ENCODE measurements around the gene TFIP11. TPM values are rescaled to one million over a fixed set of nuclear protein-coding genes. Genes with fewer than 3 reads are reported as not detected.

The TFIP11 gene
- total and polyA plus RNA-seq, 9 of the 15 experiments (the other 6 are each of a cell fraction or from before 2014, with no cell fraction given): 11.5 to 38.1 (median 25.2) TPM

GRCh38 chr22:26448334-26448733 is 63.9 kb downstream of the TFIP11 start (continued):
- TF ChIP-seq, protein P1, sequence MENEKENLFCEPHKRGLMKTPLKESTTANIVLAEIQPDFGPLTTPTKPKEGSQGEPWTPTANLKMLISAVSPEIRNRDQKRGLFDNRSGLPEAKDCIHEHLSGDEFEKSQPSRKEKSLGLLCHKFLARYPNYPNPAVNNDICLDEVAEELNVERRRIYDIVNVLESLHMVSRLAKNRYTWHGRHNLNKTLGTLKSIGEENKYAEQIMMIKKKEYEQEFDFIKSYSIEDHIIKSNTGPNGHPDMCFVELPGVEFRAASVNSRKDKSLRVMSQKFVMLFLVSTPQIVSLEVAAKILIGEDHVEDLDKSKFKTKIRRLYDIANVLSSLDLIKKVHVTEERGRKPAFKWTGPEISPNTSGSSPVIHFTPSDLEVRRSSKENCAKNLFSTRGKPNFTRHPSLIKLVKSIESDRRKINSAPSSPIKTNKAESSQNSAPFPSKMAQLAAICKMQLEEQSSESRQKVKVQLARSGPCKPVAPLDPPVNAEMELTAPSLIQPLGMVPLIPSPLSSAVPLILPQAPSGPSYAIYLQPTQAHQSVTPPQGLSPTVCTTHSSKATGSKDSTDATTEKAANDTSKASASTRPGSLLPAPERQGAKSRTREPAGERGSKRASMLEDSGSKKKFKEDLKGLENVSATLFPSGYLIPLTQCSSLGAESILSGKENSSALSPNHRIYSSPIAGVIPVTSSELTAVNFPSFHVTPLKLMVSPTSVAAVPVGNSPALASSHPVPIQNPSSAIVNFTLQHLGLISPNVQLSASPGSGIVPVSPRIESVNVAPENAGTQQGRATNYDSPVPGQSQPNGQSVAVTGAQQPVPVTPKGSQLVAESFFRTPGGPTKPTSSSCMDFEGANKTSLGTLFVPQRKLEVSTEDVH (IDR thresholded peaks at IDR 0.05; ENCODE audit: low read depth, partially characterized antibody): no peak

GRCh38 chr22:26447584-26448329 is 64.5 kb downstream of the TFIP11 start:
- POLR2A ChIA-PET: interaction anchor here (1.0 to 1.5 kb wide), 2 partner anchors 17 to 34 kb away, joined by 4 to 5 read pairs; no protein-coding TSS in a partner anchor
- H3K9me1 ChIP-seq (ENCODE audit: control insufficient read depth, insufficient read depth, low read length): no peaks in the 10 kb centered on the region
- no peak overlapping the region for H3K4me2 ChIP-seq (ENCODE audit: insufficient read depth, low read length)
- no peak overlapping the region; a peak in 2 of 4 replicates for H3K9ac ChIP-seq (ENCODE audit: insufficient read depth in 1 of 2, low read depth in 2 of 2, low read length in 2 of 2)
- in situ Hi-C loops (cut with MboI): no loop called here
- peaks cover 0 to 3% of the 10 kb centered on the region in 2 experiments; a peak in 3 of 5 replicates for H3K4me1 ChIP-seq (replicated peaks in 1 of 2; ENCODE audit: control insufficient read depth in 2 of 2, insufficient read depth in 2 of 2, low read length in 2 of 2)
- H2AFZ ChIP-seq (ENCODE audit: low read depth, low read length): no peak overlapping the region
- H3K79me2 ChIP-seq (ENCODE audit: control insufficient read depth, insufficient read depth, low read length): no peaks in the 10 kb centered on the region
- H4K20me1 ChIP-seq (replicated peaks; ENCODE audit: control insufficient read depth, insufficient read depth, low read length): no peaks in the 10 kb centered on the region
- no TSS peak for BruUV-seq (replicated peaks)
- H3K36me3 ChIP-seq (ENCODE audit: control insufficient read depth, insufficient read depth, low read length): peaks cover 17% of the 10 kb centered on the region; the same call in 1 of the 3 replicates
- CTCF ChIA-PET (ENCODE audit: low intra/inter-chr PET ratio): no interaction called here
- intact Hi-C loops (cut with micrococcal nuclease): no loop called here
- FAIRE-seq (no peak), DNase-seq (ENCODE audit: extremely low read depth in 1 of 4, low spot score in 3 of 4) (no peak), ATAC-seq (no peak)
- H3K27ac ChIP-seq (ENCODE audit: extremely low read depth, low read depth, low read length): no peak overlapping the region
- H3K27me3 ChIP-seq (ENCODE audit: control insufficient read depth in 2 of 2, insufficient read depth in 2 of 2, low read length in 2 of 2): no peaks in the 10 kb centered on the region
- WGBS (ENCODE audit: insufficient coverage, low coverage, missing lambda C conversion rate): 47% methylated on average over 11 of the region's 15 CpGs
- no peak overlapping the region for H3K4me3 ChIP-seq
- no peaks in the 10 kb centered on the region for H3K9me3 ChIP-seq (replicated peaks; ENCODE audit: control insufficient read depth, insufficient read depth, low read depth, low read length)
- TF ChIP-seq KLF10 (CRISPR knock-in tag; IDR thresholded peaks at IDR 0.05): no peak
- no peak for TF ChIP-seq SNRNP70 (optimal IDR thresholded peaks at IDR 0.05; ENCODE audit: low read depth, low read length)
- TF ChIP-seq, protein P2, sequence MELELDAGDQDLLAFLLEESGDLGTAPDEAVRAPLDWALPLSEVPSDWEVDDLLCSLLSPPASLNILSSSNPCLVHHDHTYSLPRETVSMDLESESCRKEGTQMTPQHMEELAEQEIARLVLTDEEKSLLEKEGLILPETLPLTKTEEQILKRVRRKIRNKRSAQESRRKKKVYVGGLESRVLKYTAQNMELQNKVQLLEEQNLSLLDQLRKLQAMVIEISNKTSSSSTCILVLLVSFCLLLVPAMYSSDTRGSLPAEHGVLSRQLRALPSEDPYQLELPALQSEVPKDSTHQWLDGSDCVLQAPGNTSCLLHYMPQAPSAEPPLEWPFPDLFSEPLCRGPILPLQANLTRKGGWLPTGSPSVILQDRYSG (tag; conservative IDR thresholded peaks at IDR 0.05; ENCODE audit: low read depth): no peak
- TF ChIP-seq ARHGAP35 (IDR thresholded peaks at IDR 0.05; ENCODE audit: partially characterized antibody): no peak
- TF ChIP-seq KAT2B (IDR thresholded peaks at IDR 0.05; ENCODE audit: low read depth, low read length): no peak
- TF ChIP-seq MTF1 (CRISPR knock-in tag; IDR thresholded peaks at IDR 0.05; ENCODE audit: borderline replicate concordance): no peak
- TF ChIP-seq HMG20A (CRISPR knock-in tag; conservative IDR thresholded peaks at IDR 0.05): no peak
- no peak for TF ChIP-seq FOXA1 (IDR thresholded peaks at IDR 0.05; ENCODE audit: borderline replicate concordance)
- TF ChIP-seq ETV1 (tag; conservative IDR thresholded peaks at IDR 0.05; ENCODE audit: low read depth): no peak
- TF ChIP-seq, protein P3, sequence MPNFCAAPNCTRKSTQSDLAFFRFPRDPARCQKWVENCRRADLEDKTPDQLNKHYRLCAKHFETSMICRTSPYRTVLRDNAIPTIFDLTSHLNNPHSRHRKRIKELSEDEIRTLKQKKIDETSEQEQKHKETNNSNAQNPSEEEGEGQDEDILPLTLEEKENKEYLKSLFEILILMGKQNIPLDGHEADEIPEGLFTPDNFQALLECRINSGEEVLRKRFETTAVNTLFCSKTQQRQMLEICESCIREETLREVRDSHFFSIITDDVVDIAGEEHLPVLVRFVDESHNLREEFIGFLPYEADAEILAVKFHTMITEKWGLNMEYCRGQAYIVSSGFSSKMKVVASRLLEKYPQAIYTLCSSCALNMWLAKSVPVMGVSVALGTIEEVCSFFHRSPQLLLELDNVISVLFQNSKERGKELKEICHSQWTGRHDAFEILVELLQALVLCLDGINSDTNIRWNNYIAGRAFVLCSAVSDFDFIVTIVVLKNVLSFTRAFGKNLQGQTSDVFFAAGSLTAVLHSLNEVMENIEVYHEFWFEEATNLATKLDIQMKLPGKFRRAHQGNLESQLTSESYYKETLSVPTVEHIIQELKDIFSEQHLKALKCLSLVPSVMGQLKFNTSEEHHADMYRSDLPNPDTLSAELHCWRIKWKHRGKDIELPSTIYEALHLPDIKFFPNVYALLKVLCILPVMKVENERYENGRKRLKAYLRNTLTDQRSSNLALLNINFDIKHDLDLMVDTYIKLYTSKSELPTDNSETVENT (CRISPR knock-in tag; IDR thresholded peaks at IDR 0.05): no peak
- TF ChIP-seq ZNF586 (CRISPR knock-in tag; conservative IDR thresholded peaks at IDR 0.05): no peak
- no peak for TF ChIP-seq ZNF274 (IDR thresholded peaks at IDR 0.05; ENCODE audit: borderline replicate concordance, low read depth, low read length)
- no peak for TF ChIP-seq ZNF224 (CRISPR knock-in tag; IDR thresholded peaks at IDR 0.05)
